GM20431 (cell line): Measurements from ENCODE around the gene ATXN2.

Source experiments
- in situ Hi-C: fragments of 300-500 bp; cut with MseI, MboI; formaldehyde crosslinking; loops from one replicate; pipeline ENCODE4 v1.15.0; 2020; ENCODE audit warnings: low sequenced_read_pairs; ENCODE audit not compliant: unreplicated experiment

ATXN2 gene

DNA sequence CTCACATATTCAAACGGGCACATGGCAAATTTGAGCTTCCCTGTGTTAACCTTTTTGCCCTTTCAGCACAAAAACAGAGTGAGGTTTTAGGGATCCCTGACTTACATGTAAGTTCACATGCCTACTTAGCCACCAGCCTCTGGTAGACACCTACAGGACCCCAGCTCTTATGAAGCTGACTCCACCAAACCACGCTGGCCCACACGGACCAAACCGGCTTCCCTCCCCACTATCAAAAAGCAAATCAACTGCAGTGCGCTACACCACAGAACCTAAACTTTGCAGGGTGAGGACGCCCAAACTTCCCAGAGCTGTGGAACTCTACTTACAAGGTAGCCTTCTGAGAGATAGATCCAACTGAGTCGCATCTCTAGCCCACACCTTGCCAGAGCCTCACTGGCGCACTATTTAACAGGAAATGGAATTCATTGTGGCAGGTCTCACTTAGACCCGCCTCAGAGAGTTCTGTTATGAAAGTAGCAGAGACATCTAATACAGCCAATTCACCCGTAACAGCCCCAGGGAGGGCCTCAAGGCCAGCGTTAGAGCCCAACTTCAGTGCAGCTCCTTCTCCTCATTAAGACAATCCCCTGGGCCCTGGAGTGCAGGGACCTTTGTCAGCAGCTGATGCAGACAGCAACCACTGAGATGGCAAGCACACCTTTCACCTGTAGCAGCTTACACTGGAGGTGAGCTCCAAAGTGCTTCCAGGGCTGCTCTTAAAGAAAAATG is 144.2 kb downstream of the ATXN2 start:
- in situ Hi-C loops: loop anchor here (5.0 kb wide), 1 partner anchor 53 kb away; no protein-coding TSS in a partner anchor

DNA sequence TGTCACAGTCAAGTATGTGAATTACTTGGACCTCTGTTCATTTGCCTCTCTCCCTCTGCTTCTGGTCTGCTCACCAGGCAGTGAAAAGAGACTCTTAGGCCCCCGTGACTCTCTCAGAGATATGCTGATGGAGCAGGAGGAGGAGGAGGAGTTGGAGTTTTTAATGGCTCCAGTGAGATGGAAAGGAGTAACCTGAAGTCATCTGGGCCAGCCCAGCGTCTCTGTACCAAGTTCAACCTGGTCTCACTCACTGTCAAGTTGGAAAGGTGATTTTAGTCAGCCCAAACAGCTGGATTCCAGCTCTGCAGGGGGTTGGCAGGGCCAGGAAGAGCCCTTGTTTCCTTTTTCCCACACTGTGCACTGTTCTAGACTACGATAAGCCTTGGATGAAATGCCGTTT is 144.8 kb downstream of the ATXN2 start:
- in situ Hi-C loops: loop anchor here (5.0 kb wide), 1 partner anchor 52 kb away; no protein-coding TSS in a partner anchor

DNA sequence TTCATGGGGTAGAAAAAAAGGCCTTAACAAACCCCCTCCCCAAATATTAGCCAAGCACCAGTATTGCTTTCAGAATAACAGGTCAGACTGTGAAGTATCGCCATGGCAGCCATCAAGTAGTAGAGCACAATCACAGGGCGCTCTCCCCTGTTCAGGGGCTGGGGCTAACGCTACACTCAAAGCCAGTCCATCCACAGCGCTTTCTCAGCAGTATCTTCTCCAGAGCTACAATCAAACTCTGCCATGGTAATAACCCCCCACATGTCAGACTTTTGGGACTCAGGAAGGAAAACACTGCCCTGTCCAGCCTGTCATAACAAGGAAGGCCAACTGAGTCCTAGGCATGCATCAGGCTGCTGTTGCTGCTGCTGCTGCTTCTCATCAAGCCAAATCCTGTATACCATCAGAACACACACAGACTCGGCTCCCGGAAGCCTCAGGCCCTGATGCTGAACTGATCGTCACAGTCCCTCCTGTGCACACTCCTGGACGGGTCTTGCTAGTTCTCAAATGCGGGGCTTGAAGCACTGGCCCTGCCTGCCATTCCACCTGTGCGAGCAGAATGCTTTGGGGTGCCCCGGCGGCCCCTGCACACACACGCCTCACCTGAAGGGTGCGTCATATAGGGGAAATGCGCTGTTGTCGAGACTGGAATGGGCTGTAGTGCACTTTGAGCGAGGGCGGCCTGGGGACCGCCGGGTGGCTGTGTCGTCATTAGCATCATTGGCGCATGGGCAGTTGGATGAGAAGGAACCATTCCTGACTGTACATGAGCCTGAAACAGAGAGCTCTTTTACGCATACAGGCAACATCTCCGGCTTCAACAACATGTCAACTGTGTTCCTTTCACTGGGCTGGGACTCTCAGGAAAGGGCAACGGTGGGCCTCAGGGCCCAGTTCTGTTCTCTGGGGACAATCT is 145.8 kb downstream of the ATXN2 start:
- in situ Hi-C loops: loop anchor here (5.0 kb wide), 1 partner anchor 51 kb away; no protein-coding TSS in a partner anchor

GRCh38 chr12:111451649-111452129 is 147.4 kb downstream of the ATXN2 start:
- in situ Hi-C loops: loop anchor here (5.0 kb wide), 1 partner anchor 49 kb away; no protein-coding TSS in a partner anchor

- in situ Hi-C loops: loop anchor here (5.0 kb wide), 1 partner anchor 49 kb away; no protein-coding TSS in a partner anchor
Observed at GRCh38 chr12:111451232-111451631, 147.9 kb downstream of the ATXN2 start.

GRCh38 chr12:111450676-111451075 is 148.4 kb downstream of the ATXN2 start:
- in situ Hi-C loops: loop anchor here (5.0 kb wide), 1 partner anchor 48 kb away; no protein-coding TSS in a partner anchor

DNA sequence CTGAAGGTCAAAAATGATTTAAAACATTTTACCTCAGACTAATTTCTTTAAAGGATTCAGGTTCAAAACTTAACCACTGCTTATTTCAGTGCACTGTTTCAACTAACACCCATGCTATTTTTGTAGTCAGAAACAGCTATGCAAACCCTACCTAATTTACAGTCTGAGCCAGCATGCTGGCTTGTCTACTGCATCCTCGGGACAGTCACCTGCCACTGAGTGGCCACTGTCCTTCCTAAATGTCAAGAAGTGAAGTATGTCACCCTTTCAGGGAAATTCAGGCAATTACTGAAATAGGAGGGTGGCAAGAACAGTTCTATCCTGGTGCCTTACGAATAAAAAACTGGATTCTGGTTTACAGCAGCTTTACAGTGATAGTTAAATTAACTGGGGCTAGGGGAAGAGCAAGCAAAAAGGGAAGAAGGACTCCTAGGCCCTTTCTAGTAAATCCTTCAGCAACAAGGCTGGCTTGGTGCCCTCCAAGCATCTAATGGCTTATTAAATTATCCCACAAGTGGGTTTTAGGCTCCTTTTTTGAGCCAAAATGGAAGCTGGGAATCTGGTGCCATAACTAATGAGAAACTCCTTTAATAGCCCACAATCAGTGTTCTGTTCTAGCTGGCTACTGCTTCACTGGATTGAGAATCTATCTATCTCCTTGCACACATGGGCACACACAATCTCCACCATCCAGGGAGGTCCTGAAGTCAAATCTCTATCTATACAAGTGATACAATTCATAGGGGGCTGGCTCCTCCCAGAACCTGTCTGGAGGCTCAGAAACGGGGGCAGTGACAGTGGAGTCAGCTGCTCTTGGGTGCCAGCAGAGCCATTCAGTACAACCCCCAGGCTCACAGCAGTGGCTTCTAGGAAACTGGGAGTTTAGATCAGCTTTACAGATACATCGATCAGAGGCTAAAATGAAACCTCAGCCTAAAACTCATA is 150.0 kb downstream of the ATXN2 start:
- in situ Hi-C loops: no loop called here

DNA sequence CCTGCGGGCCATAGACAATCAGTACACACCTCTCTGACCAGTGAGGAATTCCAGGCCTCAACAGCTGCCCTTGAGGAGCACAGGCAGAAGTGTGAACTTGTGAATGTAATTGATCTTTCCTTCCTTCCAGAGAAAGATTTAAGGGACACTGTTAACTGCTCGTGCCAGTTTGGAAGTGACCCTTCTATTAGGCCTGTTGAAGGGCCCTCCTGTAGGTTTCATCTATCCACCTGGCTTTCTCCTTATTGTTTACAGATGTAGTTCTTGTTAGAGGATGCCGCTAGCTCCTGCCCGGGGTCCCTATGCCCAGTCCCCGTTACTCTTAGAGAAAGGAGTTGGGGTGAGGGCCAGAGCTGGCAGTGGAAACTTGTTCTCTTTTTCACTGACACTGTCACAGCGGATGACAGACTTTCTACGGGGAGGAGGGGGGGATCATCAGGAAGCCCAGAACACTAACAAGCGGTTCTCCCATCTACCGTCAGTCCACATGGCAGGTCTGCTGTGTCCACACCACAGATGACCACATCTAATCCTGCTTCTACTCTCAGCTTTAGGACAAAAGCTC is 150.8 kb downstream of the ATXN2 start:
- in situ Hi-C loops: no loop called here

GRCh38 chr12:111447571-111448265 is 151.4 kb downstream of the ATXN2 start:
- in situ Hi-C loops: no loop called here

DNA sequence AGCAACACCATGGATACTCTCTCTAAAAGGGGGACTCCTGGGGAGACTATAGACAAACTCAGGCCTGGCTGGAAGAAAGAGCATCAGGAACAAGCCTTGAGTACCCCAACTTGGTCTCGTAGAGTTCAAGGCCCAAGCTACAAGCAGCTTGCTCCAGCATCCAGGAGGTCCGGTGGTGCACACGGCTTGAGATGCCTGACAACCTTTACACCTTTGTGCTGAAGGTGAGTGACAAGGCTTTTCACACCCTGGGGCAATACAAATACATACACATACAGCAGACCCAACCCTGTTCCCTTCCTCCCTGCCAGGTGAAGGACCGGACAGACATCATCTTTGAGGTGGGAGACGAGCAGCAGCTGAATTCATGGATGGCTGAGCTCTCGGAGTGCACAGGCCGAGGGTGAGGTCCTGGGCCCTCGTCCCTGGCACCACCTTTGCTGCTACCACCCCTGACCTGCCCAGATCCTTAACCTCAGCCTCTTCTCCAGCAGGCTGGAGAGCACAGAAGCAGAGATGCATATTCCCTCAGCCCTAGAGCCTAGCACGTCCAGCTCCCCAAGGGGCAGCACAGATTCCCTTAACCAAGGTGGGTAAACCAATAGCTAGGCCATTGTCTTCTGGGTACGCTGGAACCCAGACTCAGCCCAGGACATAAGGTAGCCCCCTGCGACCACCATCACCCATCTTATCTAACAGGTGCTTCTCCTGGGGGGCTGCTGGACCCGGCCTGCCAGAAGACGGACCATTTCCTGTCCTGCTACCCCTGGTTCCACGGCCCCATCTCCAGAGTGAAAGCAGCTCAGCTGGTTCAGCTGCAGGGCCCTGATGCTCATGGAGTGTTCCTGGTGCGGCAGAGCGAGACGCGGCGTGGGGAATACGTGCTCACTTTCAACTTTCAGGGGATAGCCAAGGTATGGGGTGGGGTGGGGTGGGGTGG is 152.2 kb downstream of the ATXN2 start:
- in situ Hi-C loops: no loop called here

DNA sequence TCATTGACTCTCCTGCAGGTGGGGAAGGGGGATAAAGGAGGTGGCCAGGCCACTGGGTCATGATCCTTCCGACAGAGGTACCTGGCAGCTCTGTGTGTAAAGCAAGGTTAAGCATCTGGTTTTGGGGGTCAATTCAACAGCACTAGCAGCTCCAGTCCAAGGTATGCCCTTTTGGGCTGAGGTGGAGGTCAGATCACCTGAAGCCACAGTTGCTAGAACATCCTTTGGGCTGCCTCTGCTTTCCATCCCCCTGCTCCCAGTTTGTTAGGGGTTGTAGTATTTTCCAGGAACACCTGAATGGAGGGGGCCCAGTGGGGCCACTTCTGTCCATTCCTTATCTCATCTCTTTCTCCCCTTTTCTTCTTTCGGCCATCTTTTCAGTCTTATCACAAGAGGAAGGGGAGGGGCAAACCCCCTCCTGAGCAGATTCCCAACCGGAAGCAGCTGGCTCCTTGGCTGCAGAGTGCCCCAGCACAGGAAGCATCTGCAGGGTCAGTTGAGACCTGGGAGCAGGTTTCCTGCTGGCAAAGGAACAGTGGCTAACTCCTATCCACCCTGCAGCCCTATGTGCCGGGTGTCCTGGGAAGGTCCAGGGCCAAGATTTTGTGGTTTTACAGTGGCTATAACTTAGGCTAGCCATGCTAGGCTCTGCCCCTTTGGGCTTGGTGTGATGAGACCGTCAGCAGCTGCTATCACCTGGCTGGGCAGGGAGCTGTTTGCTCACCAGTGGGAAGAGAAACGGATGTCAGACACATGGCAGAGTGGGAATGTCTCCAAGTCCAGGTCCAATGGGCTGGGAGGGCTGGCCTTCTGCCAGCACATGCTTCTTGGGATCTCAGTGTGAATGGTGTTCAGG is 153.2 kb downstream of the ATXN2 start:
- in situ Hi-C loops: no loop called here

GRCh38 chr12:111444925-111445725 is 154.0 kb downstream of the ATXN2 start:
- in situ Hi-C loops: no loop called here

DNA sequence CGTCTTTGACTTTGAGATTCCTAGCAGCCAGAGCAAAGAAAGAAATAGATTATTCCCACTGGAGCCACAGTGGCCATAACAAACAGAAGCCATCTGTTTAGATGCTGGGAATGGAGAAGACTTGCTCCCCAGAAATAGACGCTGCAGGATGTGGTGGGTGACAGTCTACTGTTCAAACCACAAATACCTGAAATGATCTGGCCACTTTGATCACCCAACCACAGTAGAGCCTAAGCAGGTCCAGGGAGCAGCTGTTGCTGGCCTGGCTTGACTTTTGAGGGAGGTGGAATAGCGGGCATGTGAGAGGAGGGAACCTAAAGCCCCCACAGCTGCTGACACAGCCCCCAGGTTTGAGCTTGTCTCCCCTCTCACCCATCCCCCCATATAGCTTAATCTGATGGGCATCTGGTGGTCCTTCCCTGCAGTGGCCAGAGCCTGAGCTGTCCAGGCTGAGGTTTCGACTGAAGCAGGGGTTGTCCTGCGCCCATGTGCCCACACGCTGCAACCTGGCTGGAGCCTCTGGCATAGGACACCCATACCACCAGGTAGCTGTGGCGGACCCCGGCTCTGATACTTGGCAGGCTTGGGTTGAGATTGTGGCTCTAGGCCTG is 154.7 kb downstream of the ATXN2 start:
- in situ Hi-C loops: no loop called here

DNA sequence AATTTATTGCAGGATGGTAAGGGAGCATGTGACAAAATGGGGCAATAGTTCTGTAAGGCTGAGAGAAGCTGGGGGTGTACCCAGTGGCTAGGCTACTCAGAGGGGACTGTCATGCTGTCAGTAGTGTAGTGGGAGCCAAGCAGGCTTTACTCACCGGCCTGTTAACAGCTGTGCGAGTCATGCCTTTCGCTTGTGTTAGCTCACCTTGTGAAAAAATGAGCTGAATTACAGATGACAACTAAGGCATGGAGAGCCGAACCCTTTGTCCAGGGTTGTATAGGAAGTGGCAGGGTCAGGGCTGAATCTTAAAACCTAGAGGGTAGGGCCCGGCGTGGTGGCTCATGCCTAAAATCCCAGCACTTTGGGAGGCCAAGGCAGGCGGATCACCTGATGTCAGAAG is 155.5 kb downstream of the ATXN2 start:
- in situ Hi-C loops: no loop called here

GRCh38 chr12:111443086-111443485 is 156.0 kb downstream of the ATXN2 start:
- in situ Hi-C loops: no loop called here
